ENCODE data around the gene MESD. TPM values are rescaled to one million over a fixed set of nuclear protein-coding genes. Genes with fewer than 3 reads are reported as not detected.

Gene MESD
- total and polyA plus RNA-seq, 12 donors: 13.2 to 56.1 (median 25.6) TPM

DNA sequence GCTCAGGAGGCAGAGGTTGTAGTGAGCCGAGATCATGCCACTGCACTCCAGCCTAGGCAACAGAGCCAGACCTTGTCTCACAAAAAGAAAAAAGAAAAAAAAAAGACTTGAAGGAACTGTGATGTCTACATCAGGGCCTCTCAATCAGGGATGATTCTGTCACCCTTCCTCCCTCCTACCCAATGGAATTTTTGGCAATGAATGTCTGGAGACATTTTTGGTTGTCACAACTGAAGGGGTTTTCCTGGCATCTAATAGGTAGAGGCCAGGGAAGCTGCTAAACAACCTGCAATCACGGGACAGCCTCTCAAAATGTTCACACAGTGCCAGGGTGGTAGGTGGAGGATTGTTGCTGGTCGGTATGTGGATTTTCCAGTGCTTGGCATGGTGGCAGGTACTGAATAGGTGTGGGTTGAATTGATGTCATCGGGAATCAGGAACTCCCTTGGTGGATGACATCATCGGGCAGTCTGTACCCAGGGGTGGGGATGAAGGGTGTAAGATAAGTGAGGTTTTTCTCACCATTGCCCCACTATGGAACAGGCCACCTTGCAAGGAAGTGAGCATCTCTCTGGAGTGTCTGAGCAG lies 71.3 kb downstream of the MESD start:
- TF ChIP-seq POLR2A (IDR thresholded peaks at IDR 0.05): no peak
- TF ChIP-seq, protein P1, sequence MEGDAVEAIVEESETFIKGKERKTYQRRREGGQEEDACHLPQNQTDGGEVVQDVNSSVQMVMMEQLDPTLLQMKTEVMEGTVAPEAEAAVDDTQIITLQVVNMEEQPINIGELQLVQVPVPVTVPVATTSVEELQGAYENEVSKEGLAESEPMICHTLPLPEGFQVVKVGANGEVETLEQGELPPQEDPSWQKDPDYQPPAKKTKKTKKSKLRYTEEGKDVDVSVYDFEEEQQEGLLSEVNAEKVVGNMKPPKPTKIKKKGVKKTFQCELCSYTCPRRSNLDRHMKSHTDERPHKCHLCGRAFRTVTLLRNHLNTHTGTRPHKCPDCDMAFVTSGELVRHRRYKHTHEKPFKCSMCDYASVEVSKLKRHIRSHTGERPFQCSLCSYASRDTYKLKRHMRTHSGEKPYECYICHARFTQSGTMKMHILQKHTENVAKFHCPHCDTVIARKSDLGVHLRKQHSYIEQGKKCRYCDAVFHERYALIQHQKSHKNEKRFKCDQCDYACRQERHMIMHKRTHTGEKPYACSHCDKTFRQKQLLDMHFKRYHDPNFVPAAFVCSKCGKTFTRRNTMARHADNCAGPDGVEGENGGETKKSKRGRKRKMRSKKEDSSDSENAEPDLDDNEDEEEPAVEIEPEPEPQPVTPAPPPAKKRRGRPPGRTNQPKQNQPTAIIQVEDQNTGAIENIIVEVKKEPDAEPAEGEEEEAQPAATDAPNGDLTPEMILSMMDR (IDR thresholded peaks at IDR 0.05): no peak
- Histone ChIP-seq H3K27ac (no peak overlapping the region), H3K4me3 (no peak overlapping the region), H3K9me3 (replicated peaks in 1 of 3) (no peaks in the 10 kb centered on the region), H3K4me1 (replicated peaks in 1 of 2) (no peaks in the 10 kb centered on the region), H3K36me3 (replicated peaks in 1 of 2) (no peaks in the 10 kb centered on the region), H3K27me3 (no peaks in the 10 kb centered on the region)
- 92 to 97% (median 94%) methylated on average over 5 of the region's 5 CpGs for WGBS, 4 donors
- intact Hi-C loops (cut with DNase I): no loop called here
- no peak for DNase-seq

DNA sequence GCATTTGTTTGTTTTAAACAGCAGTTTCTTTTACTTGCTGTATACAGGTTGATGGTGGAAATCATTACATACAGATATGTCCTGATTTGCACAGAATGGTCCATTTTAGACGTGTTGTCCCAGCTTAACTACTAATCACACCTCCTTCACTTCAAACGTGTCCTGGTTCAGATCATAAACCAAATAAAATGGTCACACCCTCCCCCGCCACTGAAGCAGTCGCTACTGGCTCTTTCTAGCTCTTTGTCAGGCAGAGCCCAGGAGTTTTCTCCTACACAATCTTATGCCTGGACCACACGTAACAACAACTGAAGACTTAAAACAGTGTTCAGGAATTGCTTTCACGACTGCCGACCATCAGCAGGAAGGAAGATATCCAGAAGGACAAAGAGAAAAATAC lies 73.6 kb downstream of the MESD start:
- WGBS, 4 donors: 68 to 80% (median 75%) methylated on average over 7 of the region's 7 CpGs
- Histone ChIP-seq H3K4me1 (replicated peaks in 1 of 2) (no peaks in the 10 kb centered on the region), H3K4me3 (no peak overlapping the region), H3K27ac (no peak overlapping the region), H3K27me3 (no peaks in the 10 kb centered on the region), H3K36me3 (replicated peaks in 1 of 2) (no peaks in the 10 kb centered on the region), H3K9me3 (replicated peaks in 1 of 3) (no peaks in the 10 kb centered on the region)
- no peak for DNase-seq
- intact Hi-C loops (cut with DNase I): no loop called here
- no peak for TF ChIP-seq POLR2A (IDR thresholded peaks at IDR 0.05)
- TF ChIP-seq, protein P1 (IDR thresholded peaks at IDR 0.05): no peak

DNA sequence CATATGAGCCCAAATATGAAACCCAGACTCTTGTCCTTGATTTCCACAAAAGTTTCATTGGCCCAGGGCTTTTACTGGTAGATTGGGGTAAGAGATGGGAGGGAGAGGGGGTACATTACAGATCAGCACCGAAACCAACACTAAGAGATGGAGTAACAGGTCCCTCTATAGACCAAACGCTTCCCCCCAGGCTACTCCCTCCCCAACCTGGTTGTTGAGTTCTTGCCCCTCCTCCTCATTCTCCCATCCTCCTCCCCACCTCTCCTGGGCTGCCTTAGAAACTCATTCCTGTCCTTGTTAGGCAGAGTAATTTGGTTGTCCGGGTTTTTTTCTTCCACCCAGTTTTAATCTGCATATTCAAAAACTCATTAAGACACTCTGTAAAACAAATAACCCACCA lies 74.1 kb downstream of the MESD start:
- 80 to 86% (median 85%) methylated on average over 3 of the region's 3 CpGs for WGBS, 4 donors

DNA sequence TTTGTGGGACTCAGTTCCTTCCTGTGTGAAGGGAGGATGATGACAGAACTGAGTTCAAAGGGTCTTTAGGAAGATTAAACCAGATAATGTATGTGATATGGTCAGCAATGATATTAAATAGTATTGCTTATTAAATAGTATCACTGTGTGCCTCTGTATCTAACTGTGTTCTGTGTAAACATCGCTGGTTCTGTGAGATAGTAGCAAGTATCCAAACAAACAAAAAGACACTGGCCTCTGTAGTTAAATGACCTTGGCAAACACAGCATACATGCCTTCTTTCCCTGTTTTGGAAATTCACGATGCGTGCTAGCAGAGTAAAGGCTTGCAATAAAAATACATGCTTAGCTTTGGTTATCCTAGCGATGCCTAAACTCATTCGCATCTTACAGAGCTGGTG lies 76.1 kb downstream of the MESD start:
- DNase-seq: no peak
- TF ChIP-seq POLR2A (IDR thresholded peaks at IDR 0.05): no peak
- TF ChIP-seq, protein P1 (IDR thresholded peaks at IDR 0.05): no peak
- H3K27ac ChIP-seq: no peak overlapping the region
- H3K27me3 ChIP-seq: no peaks in the 10 kb centered on the region
- no peaks in the 10 kb centered on the region for H3K4me1 ChIP-seq (replicated peaks in 1 of 2)
- 65 to 73% (median 71%) methylated on average over 5 of the region's 5 CpGs for WGBS, 4 donors
- no peaks in the 10 kb centered on the region for H3K9me3 ChIP-seq (replicated peaks in 1 of 3)
- no peak overlapping the region for H3K4me3 ChIP-seq
- intact Hi-C loops (cut with DNase I): no loop called here
- no peaks in the 10 kb centered on the region for H3K36me3 ChIP-seq (replicated peaks in 1 of 2)

More for the DNA sequence above, 74.1 kb downstream of the MESD start:
- no peak for DNase-seq
- TF ChIP-seq POLR2A (IDR thresholded peaks at IDR 0.05): no peak
- TF ChIP-seq, protein P1 (IDR thresholded peaks at IDR 0.05): no peak
- intact Hi-C loops (cut with DNase I): no loop called here
- no peaks in the 10 kb centered on the region for H3K27me3 ChIP-seq
- no peak overlapping the region for H3K27ac ChIP-seq
- no peaks in the 10 kb centered on the region for H3K36me3 ChIP-seq (replicated peaks in 1 of 2)
- H3K4me1 ChIP-seq (replicated peaks in 1 of 2): no peaks in the 10 kb centered on the region
- H3K9me3 ChIP-seq (replicated peaks in 1 of 3): no peaks in the 10 kb centered on the region
- H3K4me3 ChIP-seq: no peak overlapping the region
